ENCODE results near the gene TNRC6A. TPM values are rescaled to one million over a fixed set of nuclear protein-coding genes. Genes with fewer than 3 reads are reported as not detected.

The TNRC6A gene
- total and polyA plus RNA-seq, 9 of the 15 experiments (the other 6 are each of a cell fraction or from before 2014, with no cell fraction given), result 3.4 to 32.1 (median 26.6) TPM

- TF ChIP-seq CGGBP1 (CRISPR knock-in tag; IDR thresholded peaks at IDR 0.05) (no peak), ZHX1 (conservative IDR thresholded peaks at IDR 0.05; ENCODE audit: low read length) (no peak), NR2F6 (CRISPR knock-in tag; IDR thresholded peaks at IDR 0.05) (no peak), FIP1L1 (IDR thresholded peaks at IDR 0.05; ENCODE audit: low read depth, low read length, poor library complexity, severe bottlenecking) (no peak), POLR2H (tag; IDR thresholded peaks at IDR 0.05; ENCODE audit: low read depth) (no peak), MCM2 (IDR thresholded peaks at IDR 0.05; ENCODE audit: low read depth) (no peak), HES1 (IDR thresholded peaks at IDR 0.05; ENCODE audit: low read depth) (peak; percentile 80), ZNF253 (CRISPR knock-in tag; conservative IDR thresholded peaks at IDR 0.05) (no peak), ZC3H4 (CRISPR knock-in tag; IDR thresholded peaks at IDR 0.05; ENCODE audit: borderline replicate concordance) (no peak), SNIP1 (IDR thresholded peaks at IDR 0.05; ENCODE audit: low read depth) (no peak), CTBP1 (IDR thresholded peaks at IDR 0.05; ENCODE audit: borderline replicate concordance) (peak; percentile 81; the same call in 1 of the 2 replicates), ZNF146 (CRISPR knock-in tag; IDR thresholded peaks at IDR 0.05; ENCODE audit: unreplicated experiment) (no peak), JUNB (CRISPR knock-in tag; conservative IDR thresholded peaks at IDR 0.05) (no peak), ELK3 (CRISPR knock-in tag; IDR thresholded peaks at IDR 0.05) (no peak), NR2C1 (IDR thresholded peaks at IDR 0.05) (no peak), NR2C1 (tag; IDR thresholded peaks at IDR 0.05) (no peak), ZNF41 (CRISPR knock-in tag; conservative IDR thresholded peaks at IDR 0.05) (no peak), CBFB (CRISPR knock-in tag; IDR thresholded peaks at IDR 0.05) (no peak), NONO (IDR thresholded peaks at IDR 0.05; ENCODE audit: low read depth in 2 of 2, low read length in 1 of 2) (peak in 1 of 2 experiments; percentile 87; a peak in 1 of 4 replicates), ZNF707 (CRISPR knock-in tag; conservative IDR thresholded peaks at IDR 0.05) (no peak), POLR2AphosphoS5 (IDR thresholded peaks at IDR 0.05; ENCODE audit: control insufficient read depth, insufficient read depth, low read depth, low read length) (peak; percentile 86)
- TF ChIP-seq, protein P1, sequence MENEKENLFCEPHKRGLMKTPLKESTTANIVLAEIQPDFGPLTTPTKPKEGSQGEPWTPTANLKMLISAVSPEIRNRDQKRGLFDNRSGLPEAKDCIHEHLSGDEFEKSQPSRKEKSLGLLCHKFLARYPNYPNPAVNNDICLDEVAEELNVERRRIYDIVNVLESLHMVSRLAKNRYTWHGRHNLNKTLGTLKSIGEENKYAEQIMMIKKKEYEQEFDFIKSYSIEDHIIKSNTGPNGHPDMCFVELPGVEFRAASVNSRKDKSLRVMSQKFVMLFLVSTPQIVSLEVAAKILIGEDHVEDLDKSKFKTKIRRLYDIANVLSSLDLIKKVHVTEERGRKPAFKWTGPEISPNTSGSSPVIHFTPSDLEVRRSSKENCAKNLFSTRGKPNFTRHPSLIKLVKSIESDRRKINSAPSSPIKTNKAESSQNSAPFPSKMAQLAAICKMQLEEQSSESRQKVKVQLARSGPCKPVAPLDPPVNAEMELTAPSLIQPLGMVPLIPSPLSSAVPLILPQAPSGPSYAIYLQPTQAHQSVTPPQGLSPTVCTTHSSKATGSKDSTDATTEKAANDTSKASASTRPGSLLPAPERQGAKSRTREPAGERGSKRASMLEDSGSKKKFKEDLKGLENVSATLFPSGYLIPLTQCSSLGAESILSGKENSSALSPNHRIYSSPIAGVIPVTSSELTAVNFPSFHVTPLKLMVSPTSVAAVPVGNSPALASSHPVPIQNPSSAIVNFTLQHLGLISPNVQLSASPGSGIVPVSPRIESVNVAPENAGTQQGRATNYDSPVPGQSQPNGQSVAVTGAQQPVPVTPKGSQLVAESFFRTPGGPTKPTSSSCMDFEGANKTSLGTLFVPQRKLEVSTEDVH (IDR thresholded peaks at IDR 0.05; ENCODE audit: low read depth, partially characterized antibody), result peak; percentile 68
These were observed 109.3 kb downstream of the TNRC6A start (continued) for GRCh38 chr16:24838554-24839266.
